ENCODE results near the gene NEO1.

The NEO1 gene

GRCh38 chr15:73031648-73032047, 20.6 kb upstream of the NEO1 start:
- Histone ChIP-seq H3K4me1 (ENCODE audit: control insufficient read depth, insufficient read depth, low read depth, low read length) (no peaks in the 10 kb centered on the region), H3K4me3 (ENCODE audit: insufficient read depth in 1 of 2, low read depth in 1 of 2, low read length in 2 of 2) (no peak overlapping the region), H3K27ac (ENCODE audit: low read length, poor library complexity, severe bottlenecking) (no peak overlapping the region), H2BK120ac (ENCODE audit: low read depth, low read length) (no peak overlapping the region), H4K8ac (ENCODE audit: low read length) (no peak overlapping the region), H2AK5ac (ENCODE audit: low read length, severe bottlenecking) (no peak overlapping the region), H3K27me3 (ENCODE audit: control insufficient read depth in 1 of 2, insufficient read depth in 1 of 2, low read length in 2 of 2) (peaks cover 0 to 23% of the 10 kb centered on the region in 2 experiments), H2BK5ac (ENCODE audit: low read depth, low read length, poor library complexity, severe bottlenecking) (no peak overlapping the region), H3K18ac (ENCODE audit: low read depth in 1 of 2, low read length in 2 of 2) (no peak overlapping the region), H2BK15ac (ENCODE audit: low read depth, poor library complexity, severe bottlenecking) (no peak overlapping the region), H3K4ac (ENCODE audit: low read depth in 1 of 2, low read length in 2 of 2) (no peak overlapping the region), H3K36me3 (ENCODE audit: control insufficient read depth in 1 of 2, insufficient read depth in 2 of 2, low read depth in 1 of 2, low read length in 2 of 2) (no peaks in the 10 kb centered on the region), H3K9me3 (ENCODE audit: control insufficient read depth, low read length) (no peaks in the 10 kb centered on the region), H2AFZ (ENCODE audit: low read depth, low read length) (no peak overlapping the region), H3K4me2 (ENCODE audit: low read length, poor library complexity, severe bottlenecking) (no peak overlapping the region), H3K14ac (ENCODE audit: low read length in 2 of 2) (no peak overlapping the region), H3K79me1 (replicated peaks; ENCODE audit: low read length, poor library complexity, severe bottlenecking) (no peaks in the 10 kb centered on the region), H2BK12ac (ENCODE audit: low read length in 2 of 2) (no peak overlapping the region), H3K9ac (ENCODE audit: low read length) (no peak overlapping the region), H3K23ac (ENCODE audit: low read length in 2 of 2) (no peak overlapping the region), H4K91ac (ENCODE audit: low read length) (no peak overlapping the region)
- WGBS = 94% methylated on average over 2 of the region's 2 CpGs
- no peak for DNase-seq

GRCh38 chr15:73033611-73034010, 18.7 kb upstream of the NEO1 start:
- 93% methylated on average over 4 of the region's 5 CpGs for WGBS

GRCh38 chr15:73034221-73034620, 18.0 kb upstream of the NEO1 start:
- Histone ChIP-seq H3K4ac (ENCODE audit: low read depth in 1 of 2, low read length in 2 of 2) (no peak overlapping the region), H3K14ac (ENCODE audit: low read length in 2 of 2) (no peak overlapping the region), H3K9ac (ENCODE audit: low read length) (no peak overlapping the region), H3K79me1 (replicated peaks; ENCODE audit: low read length, poor library complexity, severe bottlenecking) (no peaks in the 10 kb centered on the region), H3K4me3 (ENCODE audit: insufficient read depth in 1 of 2, low read depth in 1 of 2, low read length in 2 of 2) (no peak overlapping the region), H2BK12ac (ENCODE audit: low read length in 2 of 2) (no peak overlapping the region), H2AK5ac (ENCODE audit: low read length, severe bottlenecking) (no peak overlapping the region), H2BK120ac (ENCODE audit: low read depth, low read length) (no peak overlapping the region), H3K36me3 (ENCODE audit: control insufficient read depth in 1 of 2, insufficient read depth in 2 of 2, low read depth in 1 of 2, low read length in 2 of 2) (no peaks in the 10 kb centered on the region), H3K27me3 (ENCODE audit: control insufficient read depth in 1 of 2, insufficient read depth in 1 of 2, low read length in 2 of 2) (peaks cover 0 to 20% of the 10 kb centered on the region in 2 experiments), H4K8ac (ENCODE audit: low read length) (no peak overlapping the region), H3K4me1 (ENCODE audit: control insufficient read depth, insufficient read depth, low read depth, low read length) (no peaks in the 10 kb centered on the region), H2AFZ (ENCODE audit: low read depth, low read length) (no peak overlapping the region), H3K27ac (ENCODE audit: low read length, poor library complexity, severe bottlenecking) (no peak overlapping the region), H2BK5ac (ENCODE audit: low read depth, low read length, poor library complexity, severe bottlenecking) (no peak overlapping the region), H3K4me2 (ENCODE audit: low read length, poor library complexity, severe bottlenecking) (no peak overlapping the region), H3K23ac (ENCODE audit: low read length in 2 of 2) (no peak overlapping the region), H3K9me3 (ENCODE audit: control insufficient read depth, low read length) (no peaks in the 10 kb centered on the region), H4K91ac (ENCODE audit: low read length) (no peak overlapping the region), H2BK15ac (ENCODE audit: low read depth, poor library complexity, severe bottlenecking) (no peak overlapping the region), H3K18ac (ENCODE audit: low read depth in 1 of 2, low read length in 2 of 2) (no peak overlapping the region)
- no peak for DNase-seq
- WGBS = 75% methylated on average over 1 of the region's 1 CpG

More at GRCh38 chr15:73033611-73034010, 18.7 kb upstream of the NEO1 start:
- H3K9ac ChIP-seq (ENCODE audit: low read length) = no peak overlapping the region
- H3K27me3 ChIP-seq (ENCODE audit: control insufficient read depth in 1 of 2, insufficient read depth in 1 of 2, low read length in 2 of 2) = peaks cover 0 to 23% of the 10 kb centered on the region in 2 experiments
- H4K91ac ChIP-seq (ENCODE audit: low read length) = no peak overlapping the region
- no peak overlapping the region for H2BK15ac ChIP-seq (ENCODE audit: low read depth, poor library complexity, severe bottlenecking)
- no peak overlapping the region for H3K23ac ChIP-seq (ENCODE audit: low read length in 2 of 2)
- H3K36me3 ChIP-seq (ENCODE audit: control insufficient read depth in 1 of 2, insufficient read depth in 2 of 2, low read depth in 1 of 2, low read length in 2 of 2) = no peaks in the 10 kb centered on the region
- no peak overlapping the region for H2BK120ac ChIP-seq (ENCODE audit: low read depth, low read length)
- no peak overlapping the region for H3K18ac ChIP-seq (ENCODE audit: low read depth in 1 of 2, low read length in 2 of 2)
- H3K79me1 ChIP-seq (replicated peaks; ENCODE audit: low read length, poor library complexity, severe bottlenecking) = no peaks in the 10 kb centered on the region
- H3K9me3 ChIP-seq (ENCODE audit: control insufficient read depth, low read length) = no peaks in the 10 kb centered on the region
- H3K4ac ChIP-seq (ENCODE audit: low read depth in 1 of 2, low read length in 2 of 2) = no peak overlapping the region
- no peak overlapping the region for H2AFZ ChIP-seq (ENCODE audit: low read depth, low read length)
- H3K4me1 ChIP-seq (ENCODE audit: control insufficient read depth, insufficient read depth, low read depth, low read length) = no peaks in the 10 kb centered on the region
- H4K8ac ChIP-seq (ENCODE audit: low read length) = no peak overlapping the region
- no peak overlapping the region for H3K4me3 ChIP-seq (ENCODE audit: insufficient read depth in 1 of 2, low read depth in 1 of 2, low read length in 2 of 2)
- no peak for DNase-seq
- no peak overlapping the region for H3K14ac ChIP-seq (ENCODE audit: low read length in 2 of 2)
- H2BK12ac ChIP-seq (ENCODE audit: low read length in 2 of 2) = no peak overlapping the region
- no peak overlapping the region for H3K4me2 ChIP-seq (ENCODE audit: low read length, poor library complexity, severe bottlenecking)
- H2BK5ac ChIP-seq (ENCODE audit: low read depth, low read length, poor library complexity, severe bottlenecking) = no peak overlapping the region
- no peak overlapping the region for H3K27ac ChIP-seq (ENCODE audit: low read length, poor library complexity, severe bottlenecking)
- H2AK5ac ChIP-seq (ENCODE audit: low read length, severe bottlenecking) = no peak overlapping the region

GRCh38 chr15:73035221-73035620, 17.0 kb upstream of the NEO1 start:
- no peak overlapping the region for H3K4ac ChIP-seq (ENCODE audit: low read depth in 1 of 2, low read length in 2 of 2)
- no peak overlapping the region for H2BK120ac ChIP-seq (ENCODE audit: low read depth, low read length)
- H3K27me3 ChIP-seq (ENCODE audit: control insufficient read depth in 1 of 2, insufficient read depth in 1 of 2, low read length in 2 of 2) = peaks cover 0 to 11% of the 10 kb centered on the region in 2 experiments
- H3K9ac ChIP-seq (ENCODE audit: low read length) = no peak overlapping the region
- no peak overlapping the region for H3K4me3 ChIP-seq (ENCODE audit: insufficient read depth in 1 of 2, low read depth in 1 of 2, low read length in 2 of 2)
- no peak overlapping the region for H3K27ac ChIP-seq (ENCODE audit: low read length, poor library complexity, severe bottlenecking)
- no peak overlapping the region for H4K91ac ChIP-seq (ENCODE audit: low read length)
- H2BK15ac ChIP-seq (ENCODE audit: low read depth, poor library complexity, severe bottlenecking) = no peak overlapping the region
- DNase-seq = no peak
- H2AK5ac ChIP-seq (ENCODE audit: low read length, severe bottlenecking) = no peak overlapping the region
- H3K14ac ChIP-seq (ENCODE audit: low read length in 2 of 2) = no peak overlapping the region
- H3K79me1 ChIP-seq (replicated peaks; ENCODE audit: low read length, poor library complexity, severe bottlenecking) = no peaks in the 10 kb centered on the region
- no peaks in the 10 kb centered on the region for H3K36me3 ChIP-seq (ENCODE audit: control insufficient read depth in 1 of 2, insufficient read depth in 2 of 2, low read depth in 1 of 2, low read length in 2 of 2)
- no peak overlapping the region for H3K18ac ChIP-seq (ENCODE audit: low read depth in 1 of 2, low read length in 2 of 2)
- H2BK12ac ChIP-seq (ENCODE audit: low read length in 2 of 2) = no peak overlapping the region
- H3K4me1 ChIP-seq (ENCODE audit: control insufficient read depth, insufficient read depth, low read depth, low read length) = no peaks in the 10 kb centered on the region
- H2AFZ ChIP-seq (ENCODE audit: low read depth, low read length) = no peak overlapping the region
- no peaks in the 10 kb centered on the region for H3K9me3 ChIP-seq (ENCODE audit: control insufficient read depth, low read length)
- no peak overlapping the region for H3K23ac ChIP-seq (ENCODE audit: low read length in 2 of 2)
- 90% methylated on average over 2 of the region's 2 CpGs for WGBS
- no peak overlapping the region for H3K4me2 ChIP-seq (ENCODE audit: low read length, poor library complexity, severe bottlenecking)
- H2BK5ac ChIP-seq (ENCODE audit: low read depth, low read length, poor library complexity, severe bottlenecking) = no peak overlapping the region
- no peak overlapping the region for H4K8ac ChIP-seq (ENCODE audit: low read length)
